Measurements from ENCODE around the gene PEAK1. TPM values are rescaled to one million over a fixed set of nuclear protein-coding genes. Genes with fewer than 3 reads are reported as not detected.

The PEAK1 gene
- total and polyA plus RNA-seq, 2 donors (not counting 3 experiments of a cell fraction or from before 2014, with no cell fraction given) = 17.9 to 91.9 TPM

DNA sequence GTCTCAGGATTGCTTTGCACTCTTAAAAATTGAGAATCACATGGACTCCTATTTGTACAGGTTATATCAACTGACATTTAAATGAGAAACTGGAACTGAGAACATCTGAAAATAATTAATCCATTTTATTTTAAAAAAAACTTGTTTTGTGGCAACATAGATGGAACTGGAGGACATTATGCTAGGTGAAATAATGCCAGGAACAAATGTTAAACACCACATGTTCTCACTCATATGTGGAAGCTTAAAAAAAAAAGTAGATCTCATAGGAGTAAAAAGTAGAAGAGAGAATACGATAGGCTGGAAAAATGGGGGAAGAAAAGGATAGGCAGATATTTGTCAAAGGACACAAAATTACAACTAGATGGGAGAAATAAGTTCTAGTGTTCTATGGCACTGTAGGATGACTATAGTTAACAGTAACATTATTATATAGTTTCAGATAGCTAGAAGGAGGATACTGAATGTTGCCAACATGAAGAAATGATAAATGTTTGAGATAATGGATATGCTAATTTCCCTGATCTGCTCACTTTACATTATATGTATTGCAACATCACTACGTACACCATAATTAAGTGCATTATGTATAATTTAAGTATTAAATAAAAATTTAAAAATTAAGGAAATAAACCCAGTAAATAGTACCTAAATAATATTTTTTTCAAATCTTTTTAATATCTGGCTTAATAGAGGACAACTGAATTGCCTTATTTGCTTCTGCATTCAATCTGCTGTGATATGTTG lies 248.5 kb downstream of the PEAK1 start:
- peaks cover 5% of the 10 kb centered on the region for H3K79me2 ChIP-seq (ENCODE audit: control insufficient read depth, insufficient read depth, low read length)
- no TSS peak for BruUV-seq (replicated peaks)
- no peak overlapping the region for H3K9ac ChIP-seq (replicated peaks; ENCODE audit: extremely low read depth, insufficient read depth, low read length)
- no peak overlapping the region for H2AFZ ChIP-seq (ENCODE audit: low read depth, low read length)
- H3K9me1 ChIP-seq (replicated peaks; ENCODE audit: control insufficient read depth, extremely low read depth, insufficient read depth, low read length) = no peaks in the 10 kb centered on the region
- no peaks in the 10 kb centered on the region for H3K4me1 ChIP-seq (ENCODE audit: control insufficient read depth, extremely low read depth, insufficient read depth, low read length)
- H3K36me3 ChIP-seq (ENCODE audit: control insufficient read depth in 2 of 2, extremely low read depth in 1 of 2, insufficient read depth in 2 of 2, low read length in 2 of 2) = peaks cover 0 to 3% of the 10 kb centered on the region in 2 experiments
- TF ChIP-seq POLR2AphosphoS5 (IDR thresholded peaks at IDR 0.05; ENCODE audit: insufficient read depth, low read depth, low read length) (no peak), JUN (IDR thresholded peaks at IDR 0.05; ENCODE audit: borderline replicate concordance, insufficient read depth, insufficient read length, low read depth) (no peak), GATA2 (IDR thresholded peaks at IDR 0.05; ENCODE audit: insufficient read depth, insufficient read length, low read depth, low read length) (no peak), MYC (IDR thresholded peaks at IDR 0.05; ENCODE audit: low read depth, low read length) (no peak), POLR2A (IDR thresholded peaks at IDR 0.05; ENCODE audit: low read depth, low read length) (no peak), EZH2 (IDR thresholded peaks at IDR 0.05; ENCODE audit: borderline replicate concordance, low read depth, low read length, severe bottlenecking) (no peak), FOS (IDR thresholded peaks at IDR 0.05; ENCODE audit: borderline replicate concordance, insufficient read depth, low read length) (no peak)
- TF ChIP-seq, protein P1, sequence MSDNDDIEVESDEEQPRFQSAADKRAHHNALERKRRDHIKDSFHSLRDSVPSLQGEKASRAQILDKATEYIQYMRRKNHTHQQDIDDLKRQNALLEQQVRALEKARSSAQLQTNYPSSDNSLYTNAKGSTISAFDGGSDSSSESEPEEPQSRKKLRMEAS (IDR thresholded peaks at IDR 0.05; ENCODE audit: insufficient read depth, insufficient read length) = no peak
- TF ChIP-seq, protein P2, sequence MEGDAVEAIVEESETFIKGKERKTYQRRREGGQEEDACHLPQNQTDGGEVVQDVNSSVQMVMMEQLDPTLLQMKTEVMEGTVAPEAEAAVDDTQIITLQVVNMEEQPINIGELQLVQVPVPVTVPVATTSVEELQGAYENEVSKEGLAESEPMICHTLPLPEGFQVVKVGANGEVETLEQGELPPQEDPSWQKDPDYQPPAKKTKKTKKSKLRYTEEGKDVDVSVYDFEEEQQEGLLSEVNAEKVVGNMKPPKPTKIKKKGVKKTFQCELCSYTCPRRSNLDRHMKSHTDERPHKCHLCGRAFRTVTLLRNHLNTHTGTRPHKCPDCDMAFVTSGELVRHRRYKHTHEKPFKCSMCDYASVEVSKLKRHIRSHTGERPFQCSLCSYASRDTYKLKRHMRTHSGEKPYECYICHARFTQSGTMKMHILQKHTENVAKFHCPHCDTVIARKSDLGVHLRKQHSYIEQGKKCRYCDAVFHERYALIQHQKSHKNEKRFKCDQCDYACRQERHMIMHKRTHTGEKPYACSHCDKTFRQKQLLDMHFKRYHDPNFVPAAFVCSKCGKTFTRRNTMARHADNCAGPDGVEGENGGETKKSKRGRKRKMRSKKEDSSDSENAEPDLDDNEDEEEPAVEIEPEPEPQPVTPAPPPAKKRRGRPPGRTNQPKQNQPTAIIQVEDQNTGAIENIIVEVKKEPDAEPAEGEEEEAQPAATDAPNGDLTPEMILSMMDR (IDR thresholded peaks at IDR 0.05; ENCODE audit: extremely low read depth in 1 of 2, insufficient read depth in 1 of 2, low read depth in 1 of 2, low read length in 2 of 2) = no peak
- POLR2A ChIA-PET = no interaction called here
- no peak overlapping the region for H3K4me3 ChIP-seq (replicated peaks in 1 of 3; ENCODE audit: insufficient read depth in 1 of 3, low read depth in 1 of 3, low read length in 3 of 3)
- intact Hi-C loops (cut with micrococcal nuclease) (no loop called here), dilution Hi-C loops (cut with MboI; ENCODE audit: extremely low pct_ligation_motif_present, low sequenced_read_pairs) (no loop called here)
- FAIRE-seq = no peak
- no peak overlapping the region for H3K27ac ChIP-seq (ENCODE audit: insufficient read depth, low read depth, low read length)
- CTCF ChIA-PET = no interaction called here
- H3K27me3 ChIP-seq (ENCODE audit: control insufficient read depth in 2 of 2, insufficient read depth in 2 of 2, low read length in 2 of 2) = no peaks in the 10 kb centered on the region
- no peaks in the 10 kb centered on the region for H3K9me3 ChIP-seq (replicated peaks; ENCODE audit: control insufficient read depth, insufficient read depth, low read length)
- no peaks in the 10 kb centered on the region for H4K20me1 ChIP-seq (replicated peaks; ENCODE audit: control insufficient read depth, extremely low read depth, insufficient read depth, low read length)
- DNase-seq (ENCODE audit: low read depth, low spot score) = no peak
- no peak overlapping the region for H3K4me2 ChIP-seq (ENCODE audit: insufficient read depth, low read length)
